Naive thymus-derived CD4-positive, alpha-beta T cell (primary cell): Measurements from ENCODE around the gene C9orf72. TPM values are rescaled to one million over a fixed set of nuclear protein-coding genes. Genes with fewer than 3 reads are reported as not detected.

ENCODE experiments used
- ATAC-seq: fragments of 150-1000 bp; cut with Tn5 transposase; 2 replicates; pipeline ENCODE4 v1.10.0; 2021; ENCODE audit warnings: mild to moderate bottlenecking, moderate library complexity
- CTCF ChIA-PET: fragments of 350-600 bp; sonication (Branson Sonifier 250); formaldehyde crosslinking; loops from one replicate; lab custom pipeline; 2021; ENCODE audit warnings: antibody characterized with exemption; lab: Charles Lee
- POLR2A ChIA-PET: fragments of 350-600 bp; sonication (Branson Sonifier 250); formaldehyde crosslinking; loops from one replicate; lab custom pipeline; 2021; ENCODE audit warnings: antibody characterized with exemption, inconsistent platforms; lab: Charles Lee
- DNase-seq, 9 donors: peaks; one replicate each; pipeline versions ENCODE4 v3.0.0 to v3.0.0-alpha.2; 2020 to 2022; ENCODE audit warnings: mixed read lengths in 1 of 9
- H3K27ac ChIP-seq: one replicate; pipeline ENCODE4 v1.7.0; 2013; ENCODE audit warnings: mild to moderate bottlenecking, low read depth, low read length, moderate library complexity
- H3K27me3 ChIP-seq, 2 donors: one replicate each; pipeline ENCODE4 v1.7.0; 2013; ENCODE audit warnings: low read length in 2 of 2, mild to moderate bottlenecking in 2 of 2, moderate library complexity in 2 of 2; ENCODE audit not compliant: control insufficient read depth in 2 of 2, insufficient read depth in 2 of 2
- H3K36me3 ChIP-seq, 3 experiments: 1 replicate in 2 of 3; 2 replicates in 1 of 3; pipeline ENCODE4 v1.7.0; 2013; ENCODE audit warnings: low read length in 3 of 3, mild to moderate bottlenecking in 3 of 3, moderate library complexity in 1 of 3; ENCODE audit not compliant: insufficient read depth in 3 of 3, control insufficient read depth in 2 of 3
- H3K4me1 ChIP-seq, 2 donors: one replicate each; pipeline ENCODE4 v1.7.0; 2013; ENCODE audit warnings: low read length in 2 of 2, mild to moderate bottlenecking in 2 of 2, moderate library complexity in 1 of 2; ENCODE audit not compliant: control insufficient read depth in 2 of 2, insufficient read depth in 2 of 2
- H3K4me3 ChIP-seq: 2 replicates; pipeline ENCODE4 v1.7.0; 2013; ENCODE audit warnings: mild to moderate bottlenecking, low read length
- H3K9me3 ChIP-seq, 3 experiments: 1 replicate in 2 of 3; 2 replicates in 1 of 3; pipeline ENCODE4 v1.7.0; 2013; ENCODE audit warnings: low read length in 3 of 3; ENCODE audit not compliant: control insufficient read depth in 2 of 3
- H3K27ac Mint-ChIP-seq, 9 donors: one replicate each; pipeline ENCODE4 v1.8.0; 2020 to 2022; ENCODE audit warnings: mixed read lengths in 9 of 9, mild to moderate bottlenecking in 8 of 9, moderate library complexity in 5 of 9, inconsistent platforms in 2 of 9
- H3K27me3 Mint-ChIP-seq, 5 donors: one replicate each; pipeline ENCODE4 v1.8.0; 2021 to 2022; ENCODE audit warnings: mixed read lengths in 5 of 5, mild to moderate bottlenecking in 1 of 5
- H3K36me3 Mint-ChIP-seq, 5 donors: one replicate each; pipeline ENCODE4 v1.8.0; 2020 to 2022; ENCODE audit warnings: mixed read lengths in 5 of 5, mild to moderate bottlenecking in 3 of 5, inconsistent platforms in 1 of 5
- H3K4me1 Mint-ChIP-seq, 7 donors: one replicate each; pipeline ENCODE4 v1.8.0; 2020 to 2022; ENCODE audit warnings: mixed read lengths in 7 of 7, mild to moderate bottlenecking in 3 of 7, inconsistent platforms in 1 of 7
- H3K4me3 Mint-ChIP-seq, 10 donors: one replicate each; pipeline ENCODE4 v1.8.0; 2020 to 2022; ENCODE audit warnings: mild to moderate bottlenecking in 10 of 10, mixed read lengths in 10 of 10, moderate library complexity in 6 of 10, inconsistent platforms in 2 of 10
- H3K9me3 Mint-ChIP-seq, 11 donors: one replicate each; pipeline ENCODE4 v1.8.0; 2020 to 2022; ENCODE audit warnings: mixed read lengths in 11 of 11, mild to moderate bottlenecking in 4 of 11, inconsistent platforms in 1 of 11, moderate library complexity in 1 of 11
- intact Hi-C, 2 donors: fragments of 100-400 bp; cut with micrococcal nuclease; formaldehyde crosslinking; loops; one replicate each; pipeline ENCODE4 v1.15.1; 2023
- polyA plus RNA-seq, 2 donors: library from polyadenylated mRNA; unstranded; fragments of 300-500 nt; fragmentation: Illumina TruSeq; gene quantifications; one replicate each; pipeline ENCODE4 v1.2.3, GENCODE V29; 2021
- total RNA-seq, 6 experiments: library from RNA in 5 of 6; stranded (reverse) in 5 of 6; gene quantifications; 1 replicate in 5 of 6; 2 replicates in 1 of 6; pipeline ENCODE4 v1.2.3 and lab custom pipeline; 2021 to 2026

Gene C9orf72
- total and polyA plus RNA-seq, 7 experiments from 2014 or later = 9.2 to 65.8 (median 25.9) TPM

- H3K36me3 Mint-ChIP-seq = no peaks in the 10 kb centered on the region
- no peaks in the 10 kb centered on the region for H3K9me3 ChIP-seq
- peaks cover 0 to 8% (median 4%) of the 10 kb centered on the region in 5 donors for H3K27me3 Mint-ChIP-seq
- no peak overlapping the region for H3K4me3 Mint-ChIP-seq
- CTCF ChIA-PET = interaction anchor here (0.6 kb wide), 1 partner anchor 14 kb away, joined by 3 read pairs; no protein-coding TSS in a partner anchor
- peaks cover 0 to 1% (median 0%) of the 10 kb centered on the region in 7 donors for H3K4me1 Mint-ChIP-seq
- H3K27ac ChIP-seq = no peak overlapping the region
- H3K36me3 ChIP-seq = no peaks in the 10 kb centered on the region
- no peaks in the 10 kb centered on the region for H3K27me3 ChIP-seq
- DNase-seq (no peak), ATAC-seq (peak; percentile 73)
- no peaks in the 10 kb centered on the region for H3K9me3 Mint-ChIP-seq
- H3K4me3 ChIP-seq = no peak overlapping the region
- H3K4me1 ChIP-seq = no peaks in the 10 kb centered on the region
- H3K27ac Mint-ChIP-seq = no peak overlapping the region
- POLR2A ChIA-PET = interaction anchor here (0.6 kb wide), 1 partner anchor 9 kb away, joined by 3 read pairs; no protein-coding TSS in a partner anchor
- intact Hi-C loops = no loop called here
These were observed 26.0 kb upstream of the C9orf72 start for GRCh38 chr9:27599102-27599869.

GRCh38 chr9:27595733-27596132 lies 22.5 kb upstream of the C9orf72 start:
- peaks cover 0 to 9% (median 0%) of the 10 kb centered on the region in 11 donors for H3K9me3 Mint-ChIP-seq
- H3K27me3 ChIP-seq = peaks cover 0 to under 1% of the 10 kb centered on the region in 2 donors
- H3K27me3 Mint-ChIP-seq = peaks cover 6 to 16% (median 12%) of the 10 kb centered on the region in 5 donors
- H3K4me1 ChIP-seq = no peaks in the 10 kb centered on the region
- no peaks in the 10 kb centered on the region for H3K4me1 Mint-ChIP-seq
- POLR2A ChIA-PET = no interaction called here
- H3K4me3 Mint-ChIP-seq = no peak overlapping the region
- ATAC-seq (no peak), DNase-seq (no peak)
- no peak overlapping the region for H3K27ac ChIP-seq
- no peak overlapping the region for H3K4me3 ChIP-seq
- no peaks in the 10 kb centered on the region for H3K9me3 ChIP-seq
- no peak overlapping the region for H3K27ac Mint-ChIP-seq
- intact Hi-C loops = no loop called here
- no peaks in the 10 kb centered on the region for H3K36me3 Mint-ChIP-seq
- H3K36me3 ChIP-seq = no peaks in the 10 kb centered on the region
- CTCF ChIA-PET = no interaction called here

- ChIA-PET CTCF (no interaction called here), POLR2A (no interaction called here)
- H3K27ac ChIP-seq = no peak overlapping the region
These were observed 18.4 kb upstream of the C9orf72 start for GRCh38 chr9:27591672-27592071.

GRCh38 chr9:27591093-27591492 lies 17.8 kb upstream of the C9orf72 start:
- H3K27ac Mint-ChIP-seq = no peak overlapping the region
- no peaks in the 10 kb centered on the region for H3K4me1 Mint-ChIP-seq
- H3K27ac ChIP-seq = no peak overlapping the region
- no peaks in the 10 kb centered on the region for H3K36me3 ChIP-seq
- intact Hi-C loops = no loop called here
- peaks cover 0 to 16% (median 1%) of the 10 kb centered on the region in 11 donors for H3K9me3 Mint-ChIP-seq
- POLR2A ChIA-PET = no interaction called here
- no peak overlapping the region for H3K4me3 ChIP-seq
- no peak overlapping the region for H3K4me3 Mint-ChIP-seq
- ATAC-seq = peak; percentile 46
- no peaks in the 10 kb centered on the region for H3K36me3 Mint-ChIP-seq
- DNase-seq = no peak
- peaks cover 22 to 42% (median 37%) of the 10 kb centered on the region in 5 donors for H3K27me3 Mint-ChIP-seq
- H3K27me3 ChIP-seq = peaks cover 0 to 5% of the 10 kb centered on the region in 2 donors
- CTCF ChIA-PET = no interaction called here
- H3K4me1 ChIP-seq = no peaks in the 10 kb centered on the region
- H3K9me3 ChIP-seq = no peaks in the 10 kb centered on the region

More at GRCh38 chr9:27591672-27592071, 18.4 kb upstream of the C9orf72 start:
- ATAC-seq (no peak), DNase-seq (no peak)
- Mint-ChIP-seq H3K36me3 (no peaks in the 10 kb centered on the region), H3K4me3 (no peak overlapping the region), H3K4me1 (no peaks in the 10 kb centered on the region), H3K27ac (no peak overlapping the region), H3K27me3 (peaks cover 20 to 40% (median 37%) of the 10 kb centered on the region in 5 donors), H3K9me3 (peaks cover 0 to 16% (median 1%) of the 10 kb centered on the region in 11 donors)
- intact Hi-C loops = no loop called here
- Histone ChIP-seq H3K4me1 (no peaks in the 10 kb centered on the region), H3K9me3 (no peaks in the 10 kb centered on the region), H3K4me3 (no peak overlapping the region), H3K27me3 (peaks cover 0 to 5% of the 10 kb centered on the region in 2 donors), H3K36me3 (no peaks in the 10 kb centered on the region)

GRCh38 chr9:27590651-27591050 lies 17.4 kb upstream of the C9orf72 start:
- Histone ChIP-seq H3K36me3 (no peaks in the 10 kb centered on the region), H3K27ac (no peak overlapping the region), H3K9me3 (no peaks in the 10 kb centered on the region), H3K4me1 (no peaks in the 10 kb centered on the region), H3K4me3 (no peak overlapping the region), H3K27me3 (peaks cover 0 to 5% of the 10 kb centered on the region in 2 donors)
- DNase-seq (no peak), ATAC-seq (peak; percentile 38)
- ChIA-PET POLR2A (interaction anchor here (0.7 kb wide), 1 partner anchor 9 kb away, joined by 3 read pairs; no protein-coding TSS in a partner anchor), CTCF (no interaction called here)
- H3K9me3 Mint-ChIP-seq = peaks cover 0 to 16% (median 1%) of the 10 kb centered on the region in 11 donors
- H3K27ac Mint-ChIP-seq = no peak overlapping the region
- intact Hi-C loops = no loop called here
- H3K36me3 Mint-ChIP-seq = no peaks in the 10 kb centered on the region
- no peak overlapping the region for H3K4me3 Mint-ChIP-seq
- peaks cover 22 to 42% (median 37%) of the 10 kb centered on the region in 5 donors for H3K27me3 Mint-ChIP-seq
- no peaks in the 10 kb centered on the region for H3K4me1 Mint-ChIP-seq

GRCh38 chr9:27589462-27589861 lies 16.2 kb upstream of the C9orf72 start:
- DNase-seq (no peak), ATAC-seq (no peak)
- H3K36me3 ChIP-seq = no peaks in the 10 kb centered on the region
- H3K4me1 ChIP-seq = no peaks in the 10 kb centered on the region
- no peak overlapping the region for H3K27ac ChIP-seq
- no peaks in the 10 kb centered on the region for H3K9me3 ChIP-seq
- H3K27me3 ChIP-seq = peaks cover 0 to 5% of the 10 kb centered on the region in 2 donors
- peaks cover 22 to 42% (median 38%) of the 10 kb centered on the region in 5 donors for H3K27me3 Mint-ChIP-seq
- ChIA-PET CTCF (no interaction called here), POLR2A (interaction anchor here (0.6 kb wide), 1 partner anchor 16 kb away, joined by 5 read pairs; no protein-coding TSS in a partner anchor)
- H3K27ac Mint-ChIP-seq = no peak overlapping the region
- H3K36me3 Mint-ChIP-seq = no peaks in the 10 kb centered on the region
- H3K4me1 Mint-ChIP-seq = no peaks in the 10 kb centered on the region
- peaks cover 0 to 16% (median 1%) of the 10 kb centered on the region in 11 donors for H3K9me3 Mint-ChIP-seq
- intact Hi-C loops = no loop called here
- no peak overlapping the region for H3K4me3 ChIP-seq
- no peak overlapping the region for H3K4me3 Mint-ChIP-seq
